Vagina (tissue), 2 donors: ENCODE data around the gene ADGRV1. TPM values are rescaled to one million over a fixed set of nuclear protein-coding genes. Genes with fewer than 3 reads are reported as not detected.

ENCODE experiments used
- DNase-seq, 2 donors: peaks; one replicate each; pipeline ENCODE4 v3.0.0-alpha.2; 2017; ENCODE audit errors: extremely low spot score in 2 of 2
- H3K27ac ChIP-seq: fragments of 200-600 bp; sonication (generic); one replicate; pipeline ENCODE4 v1.5.1; 2019
- H3K27me3 ChIP-seq: fragments of 200-600 bp; sonication (generic); one replicate; pipeline ENCODE4 v1.5.1; 2019
- H3K36me3 ChIP-seq, 2 donors: fragments of 200-600 bp; sonication (generic); one replicate each; pipeline ENCODE4 v1.5.1; 2017 to 2019
- H3K4me1 ChIP-seq: fragments of 200-600 bp; sonication (generic); one replicate; pipeline ENCODE4 v1.5.1; 2019
- H3K4me3 ChIP-seq, 2 donors: fragments of 200-600 bp; sonication (generic); 1 replicate in 1 of 2; 2 replicates in 1 of 2; pipeline ENCODE4 v1.5.1; 2016 to 2019
- H3K9me3 ChIP-seq: fragments of 200-600 bp; sonication (generic); one replicate; pipeline ENCODE4 v1.5.1; 2019
- CTCF ChIP-seq, 3 experiments: fragments of 450-650 bp in 2 of 3; fragments of 200-600 bp in 1 of 3; sonication (generic) in 1 of 3; IDR thresholded peaks; one replicate each; pipeline ENCODE4 v1.5.1; 2017 to 2019; ENCODE audit warnings: antibody characterized with exemption in 3 of 3, mild to moderate bottlenecking in 2 of 3, moderate library complexity in 2 of 3
- POLR2A ChIP-seq, 2 donors: fragments of 450-650 bp; IDR thresholded peaks; one replicate each; pipeline ENCODE4 v1.6.1; 2017; ENCODE audit warnings: antibody characterized with exemption in 2 of 2, mild to moderate bottlenecking in 2 of 2, moderate library complexity in 2 of 2
- POLR2AphosphoS5 ChIP-seq, 2 donors: sonication (generic); formaldehyde crosslinking; IDR thresholded peaks; one replicate each; pipeline ENCODE4 v1.9.0; 2017; ENCODE audit warnings: antibody characterized with exemption in 2 of 2, mild to moderate bottlenecking in 2 of 2, low read depth in 1 of 2; ENCODE audit not compliant: insufficient read depth in 1 of 2
- intact Hi-C: fragments of 100-400 bp; cut with DNase I; formaldehyde crosslinking; loops from one replicate; pipeline ENCODE4 v1.15.1; 2023
- total RNA-seq: library from RNA; depleted of rRNA; stranded (reverse); fragments of >200 nt; gene quantifications from one replicate; pipeline ENCODE4 v1.2.3, GENCODE V29; 2016

ADGRV1 gene
- total RNA-seq, 1 donor from 2014 or later, result 10.6 TPM

- DNase-seq, result no peak
- intact Hi-C loops, result no loop called here
- no peak overlapping the region for H3K4me3 ChIP-seq
- H3K36me3 ChIP-seq, result no peaks in the 10 kb centered on the region
- no peaks in the 10 kb centered on the region for H3K27me3 ChIP-seq
- TF ChIP-seq CTCF (IDR thresholded peaks at IDR 0.05) (no peak), POLR2AphosphoS5 (IDR thresholded peaks at IDR 0.05; ENCODE audit: insufficient read depth in 1 of 2, low read depth in 1 of 2) (no peak), POLR2A (IDR thresholded peaks at IDR 0.05) (no peak)
- H3K4me1 ChIP-seq, result peaks cover 3% of the 10 kb centered on the region
- H3K9me3 ChIP-seq, result no peaks in the 10 kb centered on the region
- no peak overlapping the region for H3K27ac ChIP-seq
Observed at GRCh38 chr5:91156242-91156641, 597.6 kb downstream of the ADGRV1 start.

- no peak overlapping the region for H3K27ac ChIP-seq
- no peaks in the 10 kb centered on the region for H3K36me3 ChIP-seq
- intact Hi-C loops, result no loop called here
- no peak for DNase-seq
- H3K27me3 ChIP-seq, result no peaks in the 10 kb centered on the region
- H3K4me1 ChIP-seq, result peaks cover 17% of the 10 kb centered on the region
- TF ChIP-seq POLR2AphosphoS5 (IDR thresholded peaks at IDR 0.05; ENCODE audit: insufficient read depth in 1 of 2, low read depth in 1 of 2), result no peak
- TF ChIP-seq POLR2A (IDR thresholded peaks at IDR 0.05), result no peak
- no peak overlapping the region for H3K4me3 ChIP-seq
- H3K9me3 ChIP-seq, result no peaks in the 10 kb centered on the region
Observed at GRCh38 chr5:91158011-91158410, 599.4 kb downstream of the ADGRV1 start.

- Histone ChIP-seq H3K9me3 (no peaks in the 10 kb centered on the region), H3K4me3 (no peak overlapping the region), H3K27ac (no peak overlapping the region), H3K27me3 (no peaks in the 10 kb centered on the region), H3K4me1 (peaks cover 20% of the 10 kb centered on the region), H3K36me3 (no peaks in the 10 kb centered on the region)
- DNase-seq, result no peak
- intact Hi-C loops, result no loop called here
- TF ChIP-seq POLR2A (IDR thresholded peaks at IDR 0.05) (no peak), POLR2AphosphoS5 (IDR thresholded peaks at IDR 0.05; ENCODE audit: insufficient read depth in 1 of 2, low read depth in 1 of 2) (no peak), CTCF (IDR thresholded peaks at IDR 0.05) (no peak)
Observed at GRCh38 chr5:91159647-91160046, 601.0 kb downstream of the ADGRV1 start.

GRCh38 chr5:91160714-91161285, 602.2 kb downstream of the ADGRV1 start:
- no peak for DNase-seq
- no peak overlapping the region for H3K27ac ChIP-seq
- peaks cover 20% of the 10 kb centered on the region for H3K4me1 ChIP-seq
- no peak overlapping the region for H3K4me3 ChIP-seq
- H3K9me3 ChIP-seq, result no peaks in the 10 kb centered on the region
- H3K36me3 ChIP-seq, result no peaks in the 10 kb centered on the region
- H3K27me3 ChIP-seq, result no peaks in the 10 kb centered on the region
- intact Hi-C loops, result no loop called here
- no peak for TF ChIP-seq POLR2A (IDR thresholded peaks at IDR 0.05)
- TF ChIP-seq POLR2AphosphoS5 (IDR thresholded peaks at IDR 0.05; ENCODE audit: insufficient read depth in 1 of 2, low read depth in 1 of 2), result no peak
- no peak for TF ChIP-seq CTCF (IDR thresholded peaks at IDR 0.05)

GRCh38 chr5:91162534-91163381, 604.2 kb downstream of the ADGRV1 start:
- DNase-seq, result no peak
- Histone ChIP-seq H3K4me1 (peaks cover 20% of the 10 kb centered on the region), H3K36me3 (no peaks in the 10 kb centered on the region), H3K27me3 (no peaks in the 10 kb centered on the region), H3K4me3 (no peak overlapping the region), H3K27ac (peak overlapping the region; percentile 73), H3K9me3 (no peaks in the 10 kb centered on the region)
- TF ChIP-seq POLR2A (IDR thresholded peaks at IDR 0.05), result no peak
- peak in 1 of 2 donors; percentile 75 for TF ChIP-seq POLR2AphosphoS5 (IDR thresholded peaks at IDR 0.05; ENCODE audit: insufficient read depth in 1 of 2, low read depth in 1 of 2)
- TF ChIP-seq CTCF (IDR thresholded peaks at IDR 0.05), result no peak
- intact Hi-C loops, result no loop called here
